Thymus (tissue), 11 donors: ENCODE measurements around the gene EXOSC10. TPM values are rescaled to one million over a fixed set of nuclear protein-coding genes. Genes with fewer than 3 reads are reported as not detected.
"Not testable (repeated sequence)": the region's sequence is repeated elsewhere in the genome, so short reads cannot be mapped to it uniquely, and the experiment has no call there.

ENCODE experiments used
- DNase-seq, 9 donors: peaks; one replicate each; pipeline ENCODE4 v3.0.0-alpha.2; 2013; ENCODE audit warnings: low spot score in 9 of 9, low read depth in 6 of 9, missing footprints in 1 of 9
- H3K27ac ChIP-seq, 2 donors: one replicate each; pipeline ENCODE4 v1.5.1; 2013; ENCODE audit warnings: control low read depth in 1 of 2, low read depth in 1 of 2, low read length in 1 of 2, mild to moderate bottlenecking in 1 of 2, moderate library complexity in 1 of 2
- H3K27me3 ChIP-seq, 2 donors: one replicate each; pipeline ENCODE4 v1.5.1; 2013; ENCODE audit warnings: low read length in 1 of 2; ENCODE audit not compliant: control insufficient read depth in 2 of 2, insufficient read depth in 1 of 2
- H3K36me3 ChIP-seq, 2 donors: one replicate each; pipeline ENCODE4 v1.5.1; 2013; ENCODE audit warnings: low read length in 1 of 2, mild to moderate bottlenecking in 1 of 2, moderate library complexity in 1 of 2; ENCODE audit not compliant: control insufficient read depth in 2 of 2, insufficient read depth in 2 of 2
- H3K4me1 ChIP-seq, 2 donors: one replicate each; pipeline ENCODE4 v1.5.1; 2013; ENCODE audit warnings: low read length in 2 of 2; ENCODE audit not compliant: control insufficient read depth in 2 of 2, insufficient read depth in 2 of 2
- H3K4me3 ChIP-seq, 2 donors: one replicate each; pipeline ENCODE4 v1.5.1; 2013; ENCODE audit warnings: low read length in 2 of 2, control low read depth in 1 of 2, mild to moderate bottlenecking in 1 of 2
- H3K9me3 ChIP-seq, 2 donors: one replicate each; pipeline ENCODE4 v1.5.1; 2013; ENCODE audit warnings: low read length in 1 of 2, mild to moderate bottlenecking in 1 of 2; ENCODE audit not compliant: control insufficient read depth in 2 of 2, insufficient read depth in 1 of 2
- WGBS: extraction: QIAGEN DNeasy Blood & Tissue Kit; methylation state at CpG from one replicate; pipeline ENCODE4 v1.1.7; 2013; 5-methylcytosine and 5-hydroxymethylcytosine counted together
- polyA plus RNA-seq: library from polyadenylated mRNA; stranded (reverse); fragments of 200-250 nt; gene quantifications from one replicate; pipeline ENCODE4 v1.2.3, GENCODE V29; 2013
- total RNA-seq: library from RNA; stranded (reverse); fragments of 120-200 nt; gene quantifications from one replicate; pipeline ENCODE4 v1.2.4, GENCODE V29; 2013
- donor health status: healthy.

EXOSC10 gene
- total and polyA plus RNA-seq, 2 donors: 44.9 to 52.2 TPM

DNA sequence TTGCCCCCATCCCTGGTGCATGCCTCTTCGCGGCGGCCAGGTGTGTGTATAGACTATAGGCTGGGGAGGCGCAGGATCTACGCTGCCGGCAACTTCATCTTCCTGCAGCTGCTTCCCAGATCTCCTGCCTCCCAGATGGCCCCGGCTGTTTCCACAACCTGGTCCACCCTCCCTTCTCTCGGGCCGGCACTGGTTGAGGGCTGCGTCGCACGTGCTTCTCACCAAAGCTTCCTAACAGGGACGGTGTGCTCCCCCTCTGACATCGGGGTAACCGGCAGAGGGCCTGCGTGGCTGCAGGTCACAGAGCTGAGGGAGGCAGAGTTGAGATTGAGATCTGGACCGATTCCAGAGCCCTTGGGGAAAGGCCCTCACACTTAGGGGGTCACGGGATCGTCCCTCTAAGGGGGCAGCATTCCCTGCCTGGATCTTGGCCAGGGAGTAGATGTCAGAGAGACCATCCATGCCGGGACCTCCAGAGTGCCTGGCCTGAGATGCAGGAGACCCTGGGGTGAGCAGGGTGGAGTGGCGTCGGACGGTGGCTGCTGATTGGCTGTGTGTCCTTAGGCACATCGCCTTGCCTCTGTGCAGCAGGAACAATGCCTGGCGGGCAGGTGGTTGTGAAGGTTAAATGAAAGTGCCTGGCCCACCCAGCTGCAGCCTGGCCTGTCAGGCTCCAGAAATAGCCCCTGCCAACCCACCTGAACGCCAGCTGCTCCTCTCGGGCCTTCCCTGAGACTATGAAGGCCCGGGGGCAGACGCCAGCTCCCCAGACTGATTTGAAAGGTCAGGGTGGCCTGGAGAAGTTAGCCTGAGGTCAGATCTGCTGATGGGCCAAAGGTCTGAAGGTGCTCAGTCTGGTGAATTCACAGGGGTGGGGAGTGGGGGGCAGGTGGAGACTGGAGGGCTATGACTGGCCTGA, 46.6 kb downstream of the EXOSC10 start:
- no peaks in the 10 kb centered on the region for H3K4me1 ChIP-seq
- DNase-seq: no peak

GRCh38 chr1:11051781-11052511, 47.7 kb downstream of the EXOSC10 start:
- Histone ChIP-seq H3K4me1 (no peaks in the 10 kb centered on the region), H3K27me3 (peaks cover 0 to 9% of the 10 kb centered on the region in 2 donors), H3K4me3 (no peak overlapping the region), H3K27ac (no peak overlapping the region), H3K36me3 (peaks cover 13 to 18% of the 10 kb centered on the region in 2 donors), H3K9me3 (no peaks in the 10 kb centered on the region)
- WGBS: 67% methylated on average over 19 of the region's 19 CpGs
- no peak for DNase-seq

More for the DNA sequence above, 46.6 kb downstream of the EXOSC10 start:
- Histone ChIP-seq H3K27me3 (peaks cover 0 to 9% of the 10 kb centered on the region in 2 donors), H3K9me3 (no peaks in the 10 kb centered on the region), H3K27ac (no peak overlapping the region), H3K4me3 (no peak overlapping the region), H3K36me3 (peaks cover 13 to 20% of the 10 kb centered on the region in 2 donors)
- WGBS: 44% methylated on average over 29 of the region's 29 CpGs

DNA sequence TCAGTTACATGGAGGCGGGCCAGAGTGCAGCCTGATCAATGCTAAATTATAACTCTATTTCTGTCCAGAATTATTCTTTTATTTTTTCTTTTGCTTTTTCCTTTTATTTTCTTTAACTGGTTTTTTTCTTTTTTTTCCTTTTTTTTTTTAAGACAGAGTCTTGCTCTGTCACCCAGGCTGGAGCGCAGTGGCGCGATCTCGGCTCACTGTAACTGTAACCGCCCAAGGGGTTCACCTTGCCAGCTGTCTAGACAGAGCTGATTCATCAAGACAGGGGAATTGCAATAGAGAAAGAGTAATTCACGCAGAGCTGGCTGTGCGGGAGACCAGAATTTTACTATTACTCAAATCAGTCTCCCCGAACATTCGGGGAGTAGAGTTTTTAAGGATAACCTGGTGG, 48.5 kb downstream of the EXOSC10 start:
- H3K9me3 ChIP-seq, H3K4me3 ChIP-seq, DNase-seq, H3K4me1 ChIP-seq, H3K27me3 ChIP-seq, H3K27ac ChIP-seq: not testable (repeated sequence)
- 96% methylated on average over 10 of the region's 10 CpGs for WGBS
- H3K36me3 ChIP-seq: peaks cover 9 to 13% of the 10 kb centered on the region in 2 donors

DNA sequence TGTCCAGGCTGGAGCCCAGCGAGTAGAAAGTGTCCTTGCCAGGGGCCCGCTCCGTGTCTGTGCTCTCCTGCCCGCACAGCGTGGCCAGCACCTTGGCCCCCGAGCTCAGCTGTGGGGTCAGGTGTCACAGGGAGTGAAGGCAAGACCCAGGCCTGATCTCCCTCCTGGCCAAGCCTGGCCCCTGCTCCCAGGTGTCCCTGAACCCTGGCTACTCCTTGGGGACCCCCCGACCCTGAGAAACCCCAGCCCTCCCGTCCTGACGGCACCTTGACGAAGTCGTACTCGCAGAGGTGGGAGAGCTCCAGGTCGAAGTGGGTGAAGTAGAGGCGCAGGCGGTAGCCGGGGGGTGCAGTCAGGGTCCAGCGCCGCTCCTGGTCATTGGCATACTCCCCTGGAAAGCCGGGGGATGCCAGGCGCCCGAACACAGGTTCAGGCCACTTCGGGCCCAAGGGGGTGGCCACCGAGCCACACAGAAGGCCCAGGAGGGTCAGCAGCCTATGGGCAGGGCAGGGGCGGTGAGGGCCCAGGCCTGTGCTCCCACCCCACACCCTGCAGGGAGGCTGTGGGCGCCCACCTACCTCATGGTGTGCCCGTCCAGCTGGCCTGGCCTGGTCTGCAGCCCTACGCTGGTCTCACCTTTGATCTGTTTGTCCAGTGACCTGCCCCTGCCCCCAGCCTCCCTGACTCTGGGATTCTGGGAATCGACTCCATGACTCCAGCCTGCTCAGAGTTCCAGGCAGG, 52.9 kb downstream of the EXOSC10 start, which contains the start of gene MASP2:
MASP2 (minus strand) TSS at position 615 of the 741 bp plus-strand sequence; CDS start at position 583, 32 bp downstream.
- no peak within 1 kb of the TSS for H3K27ac ChIP-seq
- 96% methylated on average over 28 of the region's 28 CpGs for WGBS
- no peak within 1 kb of the TSS for H3K4me3 ChIP-seq
- no peaks in the 10 kb centered on the region for H3K27me3 ChIP-seq
- no peaks in the 10 kb centered on the region for H3K36me3 ChIP-seq
- no peaks in the 10 kb centered on the region for H3K4me1 ChIP-seq
- H3K9me3 ChIP-seq: peaks cover 0 to 1% of the 10 kb centered on the region in 2 donors
- DNase-seq: no peak

DNA sequence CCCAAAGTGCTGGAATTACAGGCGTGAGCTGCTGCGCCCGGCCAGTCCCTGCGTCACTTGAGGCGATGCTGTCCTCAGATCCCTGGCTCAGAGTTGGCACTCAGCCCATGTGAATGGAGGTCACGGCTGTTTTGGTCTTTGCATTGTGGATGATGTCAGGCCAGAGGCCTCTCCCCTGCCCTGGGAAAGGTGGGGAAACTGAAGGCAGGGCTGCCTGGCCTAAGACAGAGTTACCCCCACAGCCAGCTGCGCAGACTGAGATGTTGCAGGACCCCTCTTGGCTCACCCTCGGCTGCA, 53.5 kb downstream of the EXOSC10 start:
- H3K27ac ChIP-seq: no peak overlapping the region
- H3K27me3 ChIP-seq: no peaks in the 10 kb centered on the region
- H3K36me3 ChIP-seq: no peaks in the 10 kb centered on the region
- WGBS: 96% methylated on average over 8 of the region's 8 CpGs
- H3K4me3 ChIP-seq: no peak overlapping the region
- no peak for DNase-seq
- peaks cover 0 to 1% of the 10 kb centered on the region in 2 donors for H3K9me3 ChIP-seq
- H3K4me1 ChIP-seq: no peaks in the 10 kb centered on the region

GRCh38 chr1:11045428-11046269, 54.0 kb downstream of the EXOSC10 start:
- Histone ChIP-seq H3K27ac (no peak overlapping the region), H3K36me3 (no peaks in the 10 kb centered on the region), H3K4me3 (no peak overlapping the region), H3K4me1 (no peaks in the 10 kb centered on the region), H3K9me3 (peaks cover 0 to 1% of the 10 kb centered on the region in 2 donors), H3K27me3 (no peaks in the 10 kb centered on the region)
- WGBS: 82% methylated on average over 32 of the region's 32 CpGs
- no peak for DNase-seq

GRCh38 chr1:11044849-11045427, 54.7 kb downstream of the EXOSC10 start:
- Histone ChIP-seq H3K36me3 (no peaks in the 10 kb centered on the region), H3K4me1 (no peaks in the 10 kb centered on the region), H3K9me3 (peaks cover 0 to 1% of the 10 kb centered on the region in 2 donors), H3K27ac (no peak overlapping the region), H3K27me3 (no peaks in the 10 kb centered on the region), H3K4me3 (no peak overlapping the region)
- DNase-seq: no peak
- 88% methylated on average over 16 of the region's 16 CpGs for WGBS
